ENCODE measurements around the gene TMEM38B. TPM values are rescaled to one million over a fixed set of nuclear protein-coding genes. Genes with fewer than 3 reads are reported as not detected.

The TMEM38B gene
- polyA plus RNA-seq, 1 donor from 2014 or later, result 30.9 TPM

- Histone ChIP-seq H2AFZ (ENCODE audit: low read depth, low read length) (no peak overlapping the region), H3K4me2 (ENCODE audit: low read length) (no peak overlapping the region), H3K9me3 (ENCODE audit: low read length) (no peaks in the 10 kb centered on the region), H3K9me2 (ENCODE audit: insufficient read depth, low read length) (no peaks in the 10 kb centered on the region), H3K27me3 (ENCODE audit: insufficient read depth, low read depth, low read length) (no peaks in the 10 kb centered on the region), H3K9ac (ENCODE audit: low read length) (no peak overlapping the region), H4K20me1 (ENCODE audit: insufficient read depth) (no peaks in the 10 kb centered on the region), H3F3A (ENCODE audit: insufficient read depth, low read length, poor library complexity, severe bottlenecking) (no peaks in the 10 kb centered on the region), H3K36me3 (ENCODE audit: insufficient read depth, low read length) (no peaks in the 10 kb centered on the region), H3K4me3 (ENCODE audit: low read length) (no peak overlapping the region), H3K27ac (ENCODE audit: low read length) (no peak overlapping the region), H3K79me2 (replicated peaks; ENCODE audit: insufficient read depth, low read length) (no peaks in the 10 kb centered on the region)
- TF ChIP-seq CTCF (IDR thresholded peaks at IDR 0.05; ENCODE audit: poor library complexity, severe bottlenecking) (no peak), REST (IDR thresholded peaks at IDR 0.05; ENCODE audit: borderline replicate concordance) (no peak), POLR2AphosphoS5 (IDR thresholded peaks at IDR 0.05) (no peak), TAF1 (IDR thresholded peaks at IDR 0.05; ENCODE audit: low read depth) (no peak), EP300 (conservative IDR thresholded peaks at IDR 0.05; ENCODE audit: poor library complexity, severe bottlenecking) (no peak), RAD21 (conservative IDR thresholded peaks at IDR 0.05) (no peak), SMC3 (conservative IDR thresholded peaks at IDR 0.05; ENCODE audit: poor library complexity) (no peak), MXI1 (conservative IDR thresholded peaks at IDR 0.05; ENCODE audit: poor library complexity, severe bottlenecking) (no peak), EZH2 (IDR thresholded peaks at IDR 0.05; ENCODE audit: borderline replicate concordance, insufficient read depth, low read length, poor library complexity, severe bottlenecking) (no peak)
Observed at GRCh38 chr9:105663914-105664313, 30.4 kb upstream of the TMEM38B start.

GRCh38 chr9:105667867-105668266, 26.5 kb upstream of the TMEM38B start:
- Histone ChIP-seq H3K27me3 (ENCODE audit: insufficient read depth, low read depth, low read length) (peaks cover 19% of the 10 kb centered on the region), H2AFZ (ENCODE audit: low read depth, low read length) (no peak overlapping the region), H4K20me1 (ENCODE audit: insufficient read depth) (no peaks in the 10 kb centered on the region), H3K9ac (ENCODE audit: low read length) (no peak overlapping the region), H3K4me3 (ENCODE audit: low read length) (no peak overlapping the region), H3K36me3 (ENCODE audit: insufficient read depth, low read length) (no peaks in the 10 kb centered on the region), H3K9me2 (ENCODE audit: insufficient read depth, low read length) (no peaks in the 10 kb centered on the region), H3K4me2 (ENCODE audit: low read length) (no peak overlapping the region), H3K27ac (ENCODE audit: low read length) (no peak overlapping the region), H3F3A (ENCODE audit: insufficient read depth, low read length, poor library complexity, severe bottlenecking) (no peaks in the 10 kb centered on the region), H3K79me2 (replicated peaks; ENCODE audit: insufficient read depth, low read length) (no peaks in the 10 kb centered on the region), H3K9me3 (ENCODE audit: low read length) (no peaks in the 10 kb centered on the region)
- TF ChIP-seq POLR2AphosphoS5 (IDR thresholded peaks at IDR 0.05), result no peak
- no peak for TF ChIP-seq EZH2 (IDR thresholded peaks at IDR 0.05; ENCODE audit: borderline replicate concordance, insufficient read depth, low read length, poor library complexity, severe bottlenecking)
- no peak for TF ChIP-seq REST (IDR thresholded peaks at IDR 0.05; ENCODE audit: borderline replicate concordance)
- no peak for TF ChIP-seq EP300 (conservative IDR thresholded peaks at IDR 0.05; ENCODE audit: poor library complexity, severe bottlenecking)
- TF ChIP-seq RAD21 (conservative IDR thresholded peaks at IDR 0.05), result no peak
- no peak for TF ChIP-seq CTCF (IDR thresholded peaks at IDR 0.05; ENCODE audit: poor library complexity, severe bottlenecking)
- no peak for TF ChIP-seq SMC3 (conservative IDR thresholded peaks at IDR 0.05; ENCODE audit: poor library complexity)
- TF ChIP-seq MXI1 (conservative IDR thresholded peaks at IDR 0.05; ENCODE audit: poor library complexity, severe bottlenecking), result no peak
- no peak for TF ChIP-seq TAF1 (IDR thresholded peaks at IDR 0.05; ENCODE audit: low read depth)

All from neural cell (in vitro differentiated cells).